SK-N-SH treated with all-trans-retinoic acid at 6 μM for 48 hours (cell line): ENCODE data around the gene MSMO1.

ENCODE experiments used
- BACH2 ChIP-seq: fragments of 250-450 bp; sonication (Bioruptor Pico); IDR thresholded peaks from 2 replicates; pipeline ENCODE4 v1.9.0; 2021; ENCODE audit warnings: mild to moderate bottlenecking, borderline replicate concordance
- CSRNP3 ChIP-seq: fragments of 250-450 bp; sonication (Bioruptor Pico); IDR thresholded peaks from 2 replicates; pipeline ENCODE4 v1.5.1; 2021; ENCODE audit warnings: mild to moderate bottlenecking, moderate library complexity
- TCF4 ChIP-seq: fragments of 250-450 bp; sonication (Bioruptor Pico); IDR thresholded peaks from 2 replicates; pipeline ENCODE4 v1.8.0; 2021; ENCODE audit warnings: mild to moderate bottlenecking, moderate library complexity, borderline replicate concordance

GRCh38 chr4:165299399-165300060, 27.9 kb upstream of the MSMO1 start:
- TF ChIP-seq BACH2 (CRISPR knock-in tag) (no peak), TCF4 (CRISPR knock-in tag) (no peak), CSRNP3 (CRISPR knock-in tag) (no peak)
